Activated T-helper 1 cell treated with anti-CD3 and anti-CD28 coated beads, Interleukin-2, amount 50 U/mL, for 16 hours (primary cell): Measurements from ENCODE around the gene RAB31.

Experiments
- DNase-seq, 2 donors: peaks; one replicate each; pipeline ENCODE4 v3.0.0-alpha.2; 2020; ENCODE audit warnings: low read depth in 1 of 2, low spot score in 1 of 2

The RAB31 gene

DNA sequence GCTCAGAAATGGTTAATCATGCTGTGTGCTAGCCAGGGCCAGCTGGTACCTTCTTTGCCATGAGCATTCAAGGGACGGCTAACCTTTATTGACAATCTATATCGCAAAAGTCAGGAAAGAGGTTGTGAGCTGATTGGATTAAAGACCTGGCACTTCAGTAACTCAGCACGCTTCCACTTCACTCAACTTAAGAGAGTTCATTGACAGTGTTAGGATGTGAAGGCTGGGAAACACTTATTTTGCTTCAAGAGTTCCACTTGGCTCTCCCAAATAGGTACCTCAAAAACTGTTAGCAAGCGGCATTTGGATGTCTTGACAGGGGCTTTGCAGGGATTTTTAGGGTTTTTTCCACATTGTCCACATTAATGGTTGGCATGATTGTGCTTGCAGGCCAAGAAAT lies 152.6 kb downstream of the RAB31 start:
- DNase-seq, result no peak

DNA sequence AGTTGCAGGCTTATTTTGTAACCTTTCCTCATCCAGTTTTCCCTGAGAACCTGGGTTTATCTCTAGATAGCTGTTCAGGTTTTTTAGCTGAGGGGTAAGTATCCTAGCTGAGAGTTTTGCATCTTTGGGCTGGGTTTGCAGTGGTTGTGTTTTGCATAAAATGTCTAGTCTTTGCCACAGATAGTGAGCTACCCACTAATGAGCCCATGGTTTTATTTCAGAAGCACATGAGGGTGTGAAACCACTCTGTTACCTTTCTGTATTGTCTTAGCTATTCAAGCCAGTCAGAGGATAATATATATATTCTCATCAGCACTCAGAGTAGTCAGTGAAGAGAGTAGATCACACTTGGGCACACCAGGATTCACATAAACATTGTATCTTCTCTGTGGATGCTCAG lies 153.1 kb downstream of the RAB31 start:
- no peak for DNase-seq

DNA sequence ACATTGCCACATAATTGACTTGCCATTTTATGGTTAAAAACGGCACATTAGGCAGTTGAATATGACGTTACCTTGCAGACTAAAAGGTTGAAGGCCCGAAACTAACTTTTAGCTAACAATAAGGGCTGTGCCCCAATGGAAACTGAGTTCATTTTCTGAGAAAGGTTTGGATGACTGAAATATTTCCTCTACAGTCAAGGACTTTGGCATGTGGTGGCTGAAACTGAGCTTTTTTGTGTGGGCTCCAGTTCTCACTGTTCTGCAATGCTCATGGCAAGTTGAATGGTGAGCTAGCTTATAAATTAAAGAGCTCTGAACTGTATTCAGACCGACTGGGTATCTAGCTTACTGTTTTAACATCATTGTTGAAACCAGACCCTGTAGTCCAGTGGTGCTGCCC lies 153.8 kb downstream of the RAB31 start:
- DNase-seq, result no peak

DNA sequence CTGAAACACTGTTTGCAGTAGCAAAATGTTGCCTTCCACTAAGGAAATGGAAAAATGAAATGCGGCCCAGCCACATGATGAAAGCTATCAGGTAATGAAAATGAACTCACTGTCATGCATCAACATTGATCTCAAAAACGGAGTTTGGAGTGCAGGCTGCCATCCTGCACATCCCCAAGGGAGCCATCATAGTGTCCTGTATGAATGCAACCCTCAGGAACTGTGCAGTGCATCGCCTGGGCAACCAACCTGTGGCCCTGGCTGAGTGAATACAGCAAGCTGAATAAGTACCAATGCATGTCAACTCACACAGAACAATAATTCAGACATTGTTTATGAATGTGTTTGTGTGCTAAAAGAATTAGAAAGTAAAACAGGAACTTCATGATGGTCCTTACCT lies 154.6 kb downstream of the RAB31 start:
- no peak for DNase-seq

DNA sequence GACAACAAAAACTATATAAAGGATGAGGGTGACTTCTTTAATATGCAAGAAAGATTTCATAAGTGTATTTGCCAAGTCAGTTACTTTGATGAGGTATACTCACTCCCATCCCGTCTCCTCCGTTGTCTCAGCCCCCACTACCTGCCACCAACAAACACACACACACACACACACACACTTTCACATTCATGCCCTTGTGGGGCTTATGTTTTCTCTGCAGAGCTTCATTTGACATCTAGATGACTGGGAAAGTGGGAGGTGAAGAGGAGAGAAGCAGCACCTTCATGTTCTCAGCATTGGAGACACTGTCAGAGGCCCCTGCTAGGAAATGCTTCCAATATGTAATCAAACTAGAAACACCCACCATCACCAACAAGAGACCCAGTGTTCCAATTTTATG lies 155.2 kb downstream of the RAB31 start:
- DNase-seq, result no peak

DNA sequence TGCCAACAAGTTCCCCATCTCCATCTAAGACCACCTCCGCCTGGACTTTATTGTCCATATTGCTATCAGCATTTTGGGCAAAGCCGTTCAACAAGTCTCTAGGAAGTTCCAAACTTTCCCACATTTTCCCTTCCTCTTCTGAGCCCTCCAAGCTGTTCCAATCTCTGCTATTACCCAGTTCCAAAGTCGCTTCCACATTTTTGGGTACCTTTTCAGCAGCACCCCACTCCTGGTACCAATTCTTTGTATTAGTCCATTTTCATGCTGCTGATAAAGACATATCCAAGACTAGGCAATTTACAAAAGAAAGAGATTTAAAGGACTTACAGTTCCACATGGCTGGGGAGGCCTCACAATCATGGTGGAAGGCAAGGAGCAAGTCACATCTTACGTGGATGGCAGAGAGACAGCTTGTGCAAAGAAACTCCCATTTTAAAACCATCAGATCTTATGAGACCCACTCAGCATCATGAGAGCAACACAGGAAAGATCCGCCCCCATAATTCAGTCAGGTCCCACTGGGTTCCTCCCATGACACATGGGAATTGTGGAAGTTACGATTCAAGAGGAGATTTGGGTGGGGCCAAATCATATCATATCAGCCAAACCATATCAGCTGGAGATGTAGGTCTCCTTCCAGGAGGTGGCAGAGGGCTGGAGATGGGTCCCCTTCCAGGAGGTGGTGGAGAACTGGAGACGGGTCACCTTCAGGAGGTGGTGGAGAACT lies 157.8 kb downstream of the RAB31 start:
- DNase-seq, result no peak

DNA sequence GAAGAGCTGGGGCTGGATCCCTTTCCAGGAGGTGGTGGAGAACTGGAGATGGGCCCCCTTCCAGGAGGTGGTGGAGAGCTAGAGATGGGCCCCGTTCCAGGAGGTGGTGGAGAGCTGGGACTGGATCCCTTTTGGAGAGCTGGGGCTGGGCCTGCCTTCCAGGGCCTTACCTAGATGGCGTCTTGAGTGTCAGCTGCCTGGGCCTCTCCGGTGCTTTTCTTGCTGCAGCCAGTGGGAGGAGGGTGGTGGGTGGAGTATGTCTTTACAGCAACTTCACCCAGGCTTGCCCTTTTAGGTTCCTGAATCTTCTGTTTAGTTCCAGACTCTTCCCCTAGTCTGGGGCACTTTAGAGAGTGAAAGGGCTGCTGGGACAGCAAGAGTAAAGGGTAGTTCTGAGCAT lies 158.5 kb downstream of the RAB31 start:
- DNase-seq, result no peak

DNA sequence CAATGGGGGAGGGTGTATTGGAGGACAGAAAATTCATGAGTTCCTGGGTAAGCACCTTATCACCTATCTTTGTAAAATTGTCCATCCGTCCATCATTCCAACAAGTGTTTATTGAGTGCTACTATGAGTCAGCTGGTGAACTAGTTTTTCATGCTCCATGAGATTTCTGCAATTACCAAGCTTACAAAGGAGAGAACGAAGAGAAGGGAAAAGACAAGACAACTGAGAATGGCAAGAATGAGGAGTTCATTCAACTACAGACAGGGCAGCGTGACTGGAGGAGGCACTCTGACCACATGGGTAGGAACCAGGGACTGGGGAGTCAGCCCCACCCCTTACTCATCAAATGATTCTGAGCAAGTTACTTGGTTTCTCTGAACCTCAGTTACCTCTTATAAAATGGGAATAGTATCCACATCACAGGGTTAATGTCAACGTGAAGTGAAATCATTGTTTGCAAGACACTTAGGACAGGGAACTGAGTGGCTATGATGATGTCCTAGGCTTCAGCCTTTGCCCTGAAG lies 159.0 kb downstream of the RAB31 start:
- DNase-seq, result no peak

DNA sequence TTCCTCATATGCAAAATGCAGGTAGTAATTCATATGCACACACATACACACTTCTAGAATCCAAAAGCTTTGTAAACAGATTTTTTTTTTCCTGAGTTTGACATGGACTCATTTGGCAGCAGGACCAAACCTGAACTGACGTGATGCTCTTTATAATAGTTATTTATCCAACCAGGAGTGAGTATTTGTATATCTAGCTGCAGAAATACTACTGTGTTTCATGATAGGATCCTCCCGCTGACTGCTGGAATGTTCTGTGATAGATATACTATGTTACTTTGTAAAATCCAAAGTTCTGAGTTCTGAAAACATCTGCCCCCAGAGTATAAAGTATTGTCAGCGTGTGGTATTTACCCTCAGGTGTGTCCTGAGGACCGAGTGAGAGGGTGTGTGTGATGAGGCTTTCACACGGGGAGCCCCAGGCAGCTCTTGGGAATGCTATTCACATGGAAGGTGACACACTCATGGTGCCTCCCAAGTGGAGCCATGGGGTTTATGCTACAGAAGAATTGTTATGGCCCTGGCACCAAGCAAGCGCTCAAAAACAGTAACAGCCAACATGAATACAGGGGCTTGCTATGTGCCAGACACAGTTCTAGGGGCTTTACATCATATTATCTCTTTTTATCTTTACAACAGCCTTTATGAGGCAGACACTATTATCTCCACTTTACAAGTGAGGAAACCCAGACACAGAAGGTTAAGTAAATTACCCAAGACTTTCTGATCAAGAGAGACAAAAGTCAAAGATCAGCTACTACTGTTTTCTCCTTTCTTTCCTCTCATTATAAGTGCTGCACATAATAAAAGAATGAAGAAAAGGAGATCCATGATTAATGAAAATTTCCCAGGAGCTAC lies 161.0 kb downstream of the RAB31 start:
- DNase-seq, result no peak

DNA sequence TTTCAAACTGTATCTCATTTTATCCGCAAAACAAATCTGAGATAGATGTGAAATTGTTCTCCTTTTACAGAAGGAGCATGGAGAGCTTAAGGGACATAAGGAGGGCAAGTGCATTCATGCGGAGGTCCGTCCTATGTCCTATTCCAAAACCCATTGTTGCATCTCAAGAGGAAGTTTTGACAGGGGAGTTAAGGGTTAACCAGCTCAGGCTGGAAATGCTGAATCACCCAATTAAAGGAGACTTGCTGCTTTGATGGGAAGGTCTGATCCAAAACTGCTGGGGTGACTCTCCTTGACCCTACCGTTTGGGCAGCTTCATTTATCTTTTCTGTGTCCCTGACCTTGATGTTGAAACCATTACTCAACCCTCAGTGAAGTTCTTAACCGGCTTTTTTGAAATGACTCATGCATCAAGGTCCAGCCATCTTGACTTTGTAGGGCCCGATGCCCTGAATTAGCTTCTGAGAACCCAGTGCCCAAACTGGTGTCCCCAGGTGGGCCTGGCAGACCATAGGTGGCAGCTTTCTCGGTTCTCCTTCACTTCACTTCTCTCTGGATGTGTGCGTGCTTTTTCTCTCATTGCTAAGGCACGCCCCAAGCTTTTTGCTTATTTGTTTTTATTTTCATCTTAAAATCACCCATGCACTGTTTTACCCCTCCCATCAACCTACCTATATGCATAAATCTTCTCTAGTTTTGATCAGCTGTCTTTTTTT lies 161.8 kb downstream of the RAB31 start:
- no peak for DNase-seq

DNA sequence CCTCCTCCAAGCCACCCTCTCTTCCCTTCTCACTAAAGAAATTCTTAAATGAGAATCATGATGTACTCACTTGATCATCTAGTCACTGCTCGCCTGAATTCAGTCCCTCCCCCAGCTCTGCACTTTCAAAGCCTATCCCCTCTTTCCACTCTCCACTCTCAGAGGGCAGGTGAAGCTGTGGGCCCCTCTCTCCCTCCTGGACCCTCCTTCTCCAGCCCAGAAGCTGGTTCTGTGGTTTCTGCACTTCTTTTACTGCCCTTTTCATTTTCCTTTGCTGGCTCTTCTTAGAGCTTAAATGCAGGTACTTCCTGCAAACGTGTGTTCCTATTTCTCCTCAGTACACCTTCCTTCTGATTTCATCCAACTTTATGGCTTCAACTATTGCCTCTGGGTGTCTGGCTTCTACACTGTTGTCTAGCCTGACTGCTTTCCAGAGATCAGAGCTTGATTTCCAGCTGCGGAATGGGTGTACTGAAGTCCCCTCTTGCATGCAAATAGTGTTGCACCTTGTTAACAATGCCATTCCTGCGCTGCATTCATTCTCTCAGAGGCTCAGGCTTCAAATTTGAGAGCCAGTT lies 162.4 kb downstream of the RAB31 start:
- no peak for DNase-seq

DNA sequence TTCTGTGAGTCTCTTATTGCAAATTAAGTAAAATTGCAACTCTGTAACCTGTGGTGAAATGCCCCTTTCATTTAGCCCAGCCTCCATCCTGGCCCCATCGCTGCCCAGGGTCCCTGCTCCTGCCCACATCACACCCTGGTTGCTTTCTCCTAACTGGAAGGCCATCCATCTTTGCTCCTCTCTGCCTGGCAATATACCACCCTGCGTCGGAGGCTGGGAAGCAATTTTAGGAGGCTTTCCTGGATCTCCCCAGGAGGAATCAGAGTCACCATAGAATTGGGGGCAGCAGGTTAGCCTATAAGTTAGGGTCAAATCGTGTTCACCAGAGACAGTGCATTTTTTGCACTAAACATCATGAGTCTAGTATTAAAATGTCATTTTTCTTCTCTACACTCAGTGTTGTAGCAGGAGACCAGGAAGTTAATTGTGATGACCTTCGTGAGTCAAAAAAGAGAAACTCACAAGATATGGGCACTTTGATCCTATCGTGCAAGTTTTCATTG lies 163.2 kb downstream of the RAB31 start:
- no peak for DNase-seq

DNA sequence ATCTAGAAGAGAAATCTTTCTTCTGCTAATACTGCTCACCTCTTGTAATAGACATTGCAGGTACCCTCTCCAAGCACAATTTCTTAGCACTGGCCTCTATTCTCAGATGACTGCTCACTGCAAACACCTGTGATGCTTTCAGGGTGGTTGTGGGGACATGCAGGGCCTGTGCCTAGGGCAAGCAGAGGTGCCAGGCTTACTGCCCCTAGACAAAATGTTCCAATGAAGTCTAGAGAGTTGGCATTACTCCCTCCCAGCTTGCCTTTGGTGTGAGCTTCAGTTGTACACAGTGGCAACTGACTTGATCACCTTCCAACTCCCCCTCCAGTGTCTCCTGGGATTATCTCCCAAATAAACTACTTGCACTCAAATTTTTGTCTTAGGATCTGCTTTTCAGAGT lies 164.7 kb downstream of the RAB31 start:
- DNase-seq, result no peak

DNA sequence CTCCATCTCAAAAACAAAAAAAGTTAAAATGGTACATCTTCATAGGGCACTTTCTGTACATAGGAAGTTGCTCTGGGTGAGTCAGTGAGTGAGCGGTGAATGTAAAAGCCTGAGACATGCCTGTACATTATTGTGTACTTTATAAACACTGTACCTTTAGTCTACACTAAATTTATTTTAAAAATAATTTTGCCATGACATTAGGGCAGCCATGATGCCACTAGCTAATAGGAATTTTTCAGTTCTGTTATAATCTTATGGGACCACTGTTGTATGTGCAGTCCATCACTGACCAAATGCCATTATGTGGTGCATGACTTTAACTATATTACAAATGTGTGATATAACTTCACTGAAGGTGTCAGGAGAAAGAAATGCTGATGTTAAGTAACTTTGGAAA lies 166.6 kb downstream of the RAB31 start:
- no peak for DNase-seq

DNA sequence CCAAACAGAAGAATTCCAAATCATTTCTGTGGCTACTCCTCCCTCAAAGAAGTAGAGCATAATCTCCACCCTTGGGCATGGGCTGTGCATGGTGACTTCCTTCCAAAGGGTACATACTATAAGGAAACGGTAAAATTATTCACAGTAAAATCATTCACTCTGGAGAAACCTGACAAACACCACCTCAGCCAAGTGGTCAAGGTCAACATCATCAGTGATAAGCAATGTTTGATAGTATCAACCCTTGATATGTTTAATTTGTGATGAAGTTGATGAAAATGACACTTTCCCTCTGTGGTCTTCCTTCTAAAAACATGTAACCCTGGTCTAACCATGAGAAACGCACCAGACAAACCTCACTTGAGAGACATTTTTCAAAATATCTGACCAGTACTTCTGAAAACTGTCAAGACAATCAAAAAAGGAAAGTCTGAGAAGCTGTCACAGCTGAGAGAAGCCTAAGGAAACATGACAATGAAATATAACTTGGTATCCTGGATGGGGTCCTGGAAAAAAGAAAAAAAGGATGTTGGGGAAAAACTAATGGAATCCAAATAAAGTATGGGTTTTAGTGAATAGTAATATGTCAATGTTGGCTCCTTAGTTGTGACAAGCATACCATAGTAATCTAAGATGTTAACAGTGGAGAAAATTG lies 168.2 kb downstream of the RAB31 start:
- no peak for DNase-seq

DNA sequence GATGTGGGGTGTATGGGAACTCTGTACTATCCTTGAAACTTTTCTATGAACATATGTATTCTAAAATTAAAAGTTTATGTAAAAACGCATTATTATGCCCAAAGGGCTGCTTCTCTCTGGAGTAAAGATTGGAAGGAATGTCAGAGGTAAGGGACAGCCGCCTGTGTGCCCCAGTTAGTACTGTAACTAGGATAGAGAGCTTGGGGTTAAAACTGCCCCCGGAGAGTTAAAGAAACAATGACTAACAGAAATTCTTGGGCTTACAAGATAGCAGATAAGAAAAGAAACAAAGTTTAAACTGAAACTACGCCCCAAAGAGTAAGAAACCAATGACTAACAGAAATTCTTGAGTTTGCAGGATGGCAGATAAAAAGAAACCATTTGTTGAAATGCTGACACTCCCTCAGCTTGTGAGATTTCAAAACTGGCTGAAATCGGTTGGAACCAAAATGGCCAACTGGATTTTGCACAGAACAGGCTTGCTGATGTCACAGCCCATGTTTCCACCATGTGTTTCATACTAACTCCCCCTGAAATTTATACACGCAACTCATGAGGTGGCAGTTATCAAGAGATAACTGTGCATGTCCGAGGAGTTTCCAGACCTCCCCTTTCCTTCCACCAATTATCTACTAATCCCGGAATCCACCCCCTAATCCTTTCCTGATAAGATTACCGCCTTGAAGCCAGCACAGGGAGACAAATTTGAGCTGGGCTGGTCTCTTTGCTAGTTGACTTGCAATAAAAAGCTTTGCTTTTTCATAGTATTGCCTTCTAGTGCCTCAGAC lies 169.0 kb downstream of the RAB31 start:
- no peak for DNase-seq

DNA sequence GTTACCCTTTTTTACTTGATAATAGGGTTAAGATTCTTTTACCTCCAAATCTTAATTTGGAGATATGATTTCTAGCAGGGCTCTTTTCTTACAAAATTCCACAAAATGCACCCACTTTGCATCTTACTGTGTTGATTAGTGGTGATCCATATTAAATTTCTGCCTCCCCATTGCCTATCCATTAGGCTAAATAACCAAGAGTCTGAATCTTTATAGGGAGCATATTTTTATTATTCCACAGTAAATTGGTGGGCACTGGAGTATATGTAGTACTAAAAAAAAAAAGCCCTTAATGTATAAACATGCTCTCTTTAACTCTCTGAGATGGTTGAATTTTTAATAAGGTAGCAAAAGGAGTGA lies 169.5 kb downstream of the RAB31 start:
- DNase-seq, result no peak

DNA sequence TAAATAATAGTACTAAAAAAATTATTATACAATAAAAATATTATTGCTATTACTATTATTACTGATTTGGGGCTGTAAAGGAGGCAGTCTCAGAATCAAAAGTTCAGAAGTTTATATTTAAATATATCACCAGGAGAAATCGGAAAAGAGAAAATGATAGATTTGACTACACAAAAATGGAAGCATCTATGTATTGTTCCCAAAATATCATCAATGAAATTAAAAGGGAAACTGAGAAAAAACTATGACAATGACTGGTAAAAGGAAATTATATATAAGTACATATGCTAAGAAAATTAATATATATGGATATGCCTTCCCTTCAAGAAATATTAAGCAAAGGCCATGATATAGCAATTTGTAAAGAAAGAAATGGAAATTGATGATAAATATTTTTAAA lies 170.0 kb downstream of the RAB31 start:
- no peak for DNase-seq

DNA sequence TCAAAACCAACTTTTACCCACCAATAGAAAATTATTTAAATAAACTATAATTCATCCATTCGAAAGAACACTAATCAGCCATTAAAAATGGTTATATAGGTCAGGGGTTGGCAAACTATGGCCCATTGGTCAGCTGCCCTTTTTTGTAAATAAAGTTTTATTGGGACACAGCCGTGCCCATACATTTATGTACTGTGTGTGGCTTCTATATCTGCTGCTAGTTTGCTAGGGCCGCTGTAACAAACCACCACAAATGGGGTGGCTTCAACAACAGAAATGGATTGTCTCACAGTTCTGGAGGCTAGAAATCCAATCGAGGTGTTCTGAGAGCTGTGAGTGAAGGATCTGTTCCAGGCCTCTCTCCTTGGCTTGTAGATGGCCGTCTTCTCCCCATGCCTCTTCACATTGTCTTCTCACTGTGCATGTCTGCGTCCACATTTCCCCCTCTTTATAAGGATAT lies 170.7 kb downstream of the RAB31 start:
- DNase-seq, result no peak

DNA sequence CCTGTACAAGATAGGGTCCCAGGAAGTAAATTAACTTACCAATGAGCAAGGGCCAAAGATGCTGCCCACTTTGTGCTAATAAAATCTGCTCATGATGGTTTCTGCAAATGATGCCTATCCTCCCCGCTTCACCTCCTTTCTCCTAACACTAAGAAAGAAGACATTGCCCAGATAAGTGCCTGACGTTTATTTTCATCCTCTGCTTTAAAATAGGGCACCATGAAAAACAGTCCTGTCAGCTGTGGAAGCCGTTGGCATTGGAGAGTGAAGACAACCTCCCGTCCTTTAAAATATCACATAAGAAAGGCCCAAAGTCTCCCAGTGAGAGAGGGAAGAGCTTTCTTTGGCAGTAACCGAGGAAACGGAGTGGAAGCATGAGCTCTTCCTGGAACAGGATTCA lies 176.0 kb downstream of the RAB31 start:
- DNase-seq, result no peak
